ENCODE results near the gene MISP3.
"Not testable (repeated sequence)": the region's sequence is repeated elsewhere in the genome, so short reads cannot be mapped to it uniquely, and the experiment has no call there.

MISP3 gene

DNA sequence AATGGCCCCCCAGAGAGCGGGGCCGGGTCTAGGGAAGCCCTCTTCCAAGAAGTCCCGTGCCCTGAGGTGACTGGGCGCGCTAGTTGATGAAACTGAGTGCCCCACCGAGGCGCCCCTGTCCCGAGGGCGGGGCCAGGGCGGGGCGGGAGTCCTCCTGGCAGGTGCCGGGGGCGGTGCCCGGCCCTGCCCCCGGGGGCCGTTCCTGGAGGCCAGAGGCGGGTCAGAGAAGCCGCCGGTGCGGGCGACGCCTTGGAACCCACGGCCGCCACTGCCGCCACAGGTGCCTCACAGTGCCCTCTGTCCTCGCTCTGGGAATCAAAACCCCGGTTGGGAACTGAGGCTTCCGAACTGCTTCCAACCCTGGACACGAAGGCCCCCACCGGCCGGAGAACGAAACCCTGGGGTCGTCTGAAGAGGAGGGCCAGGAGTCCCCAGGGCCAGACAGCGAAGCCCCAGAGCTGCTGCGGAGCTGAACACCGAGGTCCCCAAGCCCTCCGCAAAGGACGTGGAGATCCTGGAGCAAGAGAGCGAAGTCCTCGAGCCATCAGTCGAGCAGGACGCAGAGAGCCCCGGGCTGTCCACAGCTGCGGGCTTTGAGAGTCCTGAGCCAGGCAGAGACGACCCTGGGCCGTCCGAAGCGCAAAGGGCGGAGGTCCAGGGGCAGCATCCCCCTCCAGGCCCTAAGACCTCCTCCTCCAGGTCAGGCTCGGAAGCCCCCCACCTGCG lies at the start of gene MISP3:
MISP3 (plus strand) TSS at position 252 of the 726 bp plus-strand sequence. CDS start 524 bp downstream, outside the sequence.
- DNase-seq (ENCODE audit: low read depth in 1 of 2, low spot score in 1 of 2): no peak

DNA sequence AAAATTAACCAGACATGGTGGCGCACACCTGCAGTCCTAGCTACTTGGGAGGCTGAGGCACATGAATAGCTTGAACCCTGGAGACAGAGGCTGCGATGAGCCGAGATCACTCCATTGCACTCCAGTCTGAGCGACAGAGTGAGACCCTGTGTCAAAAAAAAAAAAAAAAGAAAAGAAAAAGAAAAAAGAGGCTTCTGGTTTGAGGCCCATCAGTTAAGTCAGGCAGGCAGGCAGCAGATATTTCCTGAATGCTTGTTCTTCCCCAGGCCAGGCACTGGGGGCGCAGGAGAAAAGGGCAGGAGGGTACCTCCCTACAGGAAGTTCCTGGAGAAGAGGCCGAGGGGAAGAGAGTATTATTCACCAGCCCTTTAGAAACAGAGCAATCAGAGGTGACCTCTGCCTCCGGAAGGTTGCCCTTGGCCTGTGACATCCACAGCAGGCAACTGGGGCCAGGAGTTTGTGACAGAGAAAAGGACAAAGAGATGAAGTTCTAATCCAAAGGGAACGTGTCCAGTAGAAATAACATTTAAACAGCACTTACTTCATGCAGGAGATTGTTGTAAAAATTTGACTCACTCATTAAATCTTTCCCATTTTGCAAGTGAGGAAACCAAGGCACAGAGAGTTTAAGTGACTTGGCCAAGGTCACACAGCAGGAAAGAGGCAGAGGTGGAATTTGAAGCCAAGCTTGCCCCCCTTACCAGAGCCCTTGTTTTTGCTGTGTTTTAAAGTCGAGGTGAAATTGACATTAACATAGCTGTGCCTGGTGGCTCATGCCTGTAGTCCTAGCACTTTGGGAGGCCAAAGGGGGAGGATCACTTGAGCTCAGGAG lies 49.0 kb upstream of the MISP3 start:
- DNase-seq (ENCODE audit: low read depth in 1 of 2, low spot score in 1 of 2): no peak

DNA sequence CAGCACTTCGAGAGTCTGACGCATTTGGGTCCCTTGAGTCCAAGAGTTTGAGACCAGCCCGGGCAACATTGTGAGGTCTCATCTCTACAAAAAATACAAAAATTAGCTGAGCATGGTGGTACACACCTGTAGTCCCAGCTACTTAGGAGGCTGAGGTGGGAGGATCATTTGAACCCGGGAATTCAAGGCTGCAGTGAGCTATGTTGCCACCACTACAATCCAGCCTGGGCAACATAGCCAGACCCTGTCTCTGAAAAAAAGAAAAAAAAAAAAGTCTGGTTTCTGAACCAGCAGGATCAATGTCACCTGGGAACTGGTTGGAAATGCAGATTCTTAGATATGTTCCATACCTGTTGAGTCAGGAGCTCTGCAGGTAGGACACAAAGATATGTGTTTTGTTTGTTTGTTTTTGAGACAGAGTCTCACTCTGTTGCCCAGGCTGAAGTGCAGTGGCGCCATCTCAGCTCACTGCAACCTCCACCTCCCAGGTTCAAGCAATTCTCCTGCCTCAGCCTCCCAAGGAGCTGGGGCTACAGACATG lies 45.9 kb upstream of the MISP3 start:
- DNase-seq (ENCODE audit: low read depth in 1 of 2, low spot score in 1 of 2): not testable (repeated sequence)

GRCh38 chr19:14027856-14028450 lies 44.6 kb upstream of the MISP3 start, which contains the start of gene RLN3:
Gene RLN3 (plus strand): TSS chr19:14028148. CDS start chr19:14028205, 57 bp downstream.
- no peak for DNase-seq (ENCODE audit: low read depth in 1 of 2, low spot score in 1 of 2)

DNA sequence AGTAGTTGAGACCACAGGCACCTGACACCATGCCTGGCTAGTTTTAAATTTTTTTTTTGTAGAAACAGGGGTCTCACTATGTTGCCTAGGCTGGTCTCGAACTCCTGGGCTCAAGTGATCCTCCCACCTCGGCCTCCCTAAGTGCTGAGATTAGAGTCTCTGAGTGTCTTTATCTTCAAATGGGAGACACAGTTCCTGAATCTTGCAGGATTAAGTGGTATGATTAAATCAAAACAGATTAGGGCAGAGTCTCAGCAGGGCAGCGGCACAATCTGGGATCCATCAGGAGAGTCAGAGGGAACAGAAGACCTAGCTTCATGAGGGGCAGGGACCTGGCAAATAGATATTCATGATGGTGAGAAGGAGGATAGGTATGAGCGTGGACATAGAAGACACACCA lies 43.7 kb upstream of the MISP3 start:
- DNase-seq (ENCODE audit: low read depth in 1 of 2, low spot score in 1 of 2): no peak

DNA sequence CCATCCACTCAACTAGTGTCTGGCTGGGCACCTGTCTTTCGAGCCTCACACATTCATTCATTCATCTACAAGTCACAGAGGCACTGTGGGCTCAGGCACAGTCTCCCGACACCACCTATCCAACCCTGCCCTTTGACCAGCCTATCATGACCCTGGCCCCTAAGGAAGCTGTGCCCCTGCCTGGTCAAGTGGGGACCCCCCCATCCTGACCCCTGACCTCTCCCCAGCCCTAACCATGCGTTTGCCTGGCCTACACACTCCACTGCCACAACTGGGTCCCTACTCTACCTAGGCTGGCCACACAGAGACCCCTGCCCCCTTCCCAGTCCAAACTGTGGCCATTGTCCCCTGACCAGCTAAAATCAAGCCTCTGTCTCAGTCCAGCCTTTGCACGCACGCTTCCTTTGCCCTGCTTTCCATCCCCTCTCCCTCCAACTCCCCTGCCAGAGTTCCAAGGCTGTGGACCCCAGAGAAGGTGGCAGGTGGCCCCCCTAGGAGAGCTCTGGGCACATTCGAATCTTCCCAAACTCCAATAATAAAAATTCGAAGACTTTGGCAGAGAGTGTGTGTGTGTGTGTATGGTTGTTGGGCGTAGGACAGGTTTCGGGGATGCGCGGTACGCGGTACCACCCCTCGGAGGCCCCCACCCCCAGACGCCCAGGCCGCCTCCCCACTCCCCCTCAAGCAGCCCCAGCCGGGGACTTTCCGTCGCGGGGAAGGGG lies 41.4 kb upstream of the MISP3 start:
- DNase-seq (ENCODE audit: low read depth in 1 of 2, low spot score in 1 of 2): no peak

DNA sequence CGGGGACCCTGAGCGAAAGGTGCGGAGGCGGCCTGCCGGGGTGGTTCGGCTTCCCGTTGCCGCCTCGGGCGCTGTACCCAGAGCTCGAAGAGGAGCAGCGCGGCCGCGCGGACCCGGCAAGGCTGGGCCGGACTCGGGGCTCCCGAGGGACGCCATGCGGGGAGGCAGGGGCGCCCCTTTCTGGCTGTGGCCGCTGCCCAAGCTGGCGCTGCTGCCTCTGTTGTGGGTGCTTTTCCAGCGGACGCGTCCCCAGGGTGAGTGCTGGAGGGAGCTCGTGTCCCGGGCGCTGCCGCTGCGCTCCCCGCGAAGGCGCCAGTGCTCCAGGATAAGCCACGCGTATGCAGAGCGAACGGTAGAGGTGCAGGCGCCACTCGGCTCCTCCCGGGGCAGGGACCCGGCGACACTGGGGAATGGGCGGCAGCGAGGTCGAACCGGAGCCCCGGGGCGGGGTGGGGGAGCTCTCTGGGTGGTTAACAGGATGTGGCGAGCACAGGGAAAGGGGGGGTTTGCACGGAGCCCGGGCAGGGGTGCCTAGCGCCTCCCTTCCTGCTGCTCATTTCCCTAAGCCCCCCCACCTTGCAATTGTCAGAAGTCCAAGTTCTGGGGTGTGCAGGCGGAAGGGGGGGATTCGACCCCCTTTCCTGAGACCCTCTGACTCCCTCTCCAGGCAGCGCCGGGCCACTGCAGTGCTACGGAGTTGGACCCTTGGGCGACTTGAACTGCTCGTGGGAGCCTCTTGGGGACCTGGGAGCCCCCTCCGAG lies 40.7 kb upstream of the MISP3 start, which contains the start of gene IL27RA:
IL27RA (plus strand) TSS at position 44 of the 762 bp plus-strand sequence; CDS start at position 155, 111 bp downstream.
- DNase-seq (ENCODE audit: low read depth in 1 of 2, low spot score in 1 of 2): peak; percentile 59 to 61

- no peak for DNase-seq (ENCODE audit: low read depth in 1 of 2, low spot score in 1 of 2)
Observed at GRCh38 chr19:14033946-14034345, 38.6 kb upstream of the MISP3 start.

DNA sequence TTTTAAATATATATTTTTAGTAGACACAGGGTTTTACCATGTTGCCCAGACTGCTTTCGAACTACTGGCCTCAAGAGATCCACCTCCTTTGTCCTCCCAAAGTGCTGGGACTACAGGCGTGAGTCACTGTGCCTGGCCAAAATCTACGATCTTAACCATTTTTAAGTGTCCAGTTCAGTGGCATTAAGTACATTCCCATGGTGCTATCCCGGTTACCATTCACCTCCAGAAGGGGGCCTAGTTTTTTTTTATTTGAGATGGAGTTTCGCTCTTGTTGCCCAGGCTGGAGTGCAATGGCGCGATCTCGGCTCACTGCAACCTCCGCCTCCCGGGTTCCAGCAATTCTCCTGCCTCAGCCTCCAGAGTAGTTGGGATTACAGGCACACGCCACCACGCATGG lies 37.4 kb upstream of the MISP3 start:
- DNase-seq (ENCODE audit: low read depth in 1 of 2, low spot score in 1 of 2): not testable (repeated sequence)

- DNase-seq (ENCODE audit: low read depth in 1 of 2, low spot score in 1 of 2): no peak
Observed at GRCh38 chr19:14035706-14036105, 36.9 kb upstream of the MISP3 start.

GRCh38 chr19:14039181-14039580 lies 33.4 kb upstream of the MISP3 start:
- no peak for DNase-seq (ENCODE audit: low read depth in 1 of 2, low spot score in 1 of 2)

- DNase-seq (ENCODE audit: low read depth in 1 of 2, low spot score in 1 of 2): not testable (repeated sequence)
Observed at GRCh38 chr19:14042659-14043608, 29.7 kb upstream of the MISP3 start.

DNA sequence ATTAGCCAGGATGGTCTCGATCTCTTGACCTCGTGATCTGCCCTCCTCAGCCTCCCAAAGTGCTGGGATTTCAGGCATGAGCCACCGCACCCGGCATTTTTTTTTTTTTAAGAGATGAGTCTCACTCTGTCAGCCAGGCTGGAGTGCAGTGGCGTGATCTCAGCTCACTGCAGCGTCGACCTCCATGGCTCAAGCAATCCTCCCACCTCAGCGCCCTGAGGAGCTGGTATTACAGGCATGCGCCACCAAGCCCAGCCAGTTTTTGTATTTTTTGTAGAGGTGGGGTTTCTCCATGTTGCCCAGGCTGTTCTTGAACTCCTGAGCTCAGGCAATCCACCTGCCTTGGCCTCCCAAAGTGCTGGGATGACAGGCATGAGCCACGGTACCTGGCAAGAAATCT lies 24.7 kb upstream of the MISP3 start:
- DNase-seq (ENCODE audit: low read depth in 1 of 2, low spot score in 1 of 2): not testable (repeated sequence)

DNA sequence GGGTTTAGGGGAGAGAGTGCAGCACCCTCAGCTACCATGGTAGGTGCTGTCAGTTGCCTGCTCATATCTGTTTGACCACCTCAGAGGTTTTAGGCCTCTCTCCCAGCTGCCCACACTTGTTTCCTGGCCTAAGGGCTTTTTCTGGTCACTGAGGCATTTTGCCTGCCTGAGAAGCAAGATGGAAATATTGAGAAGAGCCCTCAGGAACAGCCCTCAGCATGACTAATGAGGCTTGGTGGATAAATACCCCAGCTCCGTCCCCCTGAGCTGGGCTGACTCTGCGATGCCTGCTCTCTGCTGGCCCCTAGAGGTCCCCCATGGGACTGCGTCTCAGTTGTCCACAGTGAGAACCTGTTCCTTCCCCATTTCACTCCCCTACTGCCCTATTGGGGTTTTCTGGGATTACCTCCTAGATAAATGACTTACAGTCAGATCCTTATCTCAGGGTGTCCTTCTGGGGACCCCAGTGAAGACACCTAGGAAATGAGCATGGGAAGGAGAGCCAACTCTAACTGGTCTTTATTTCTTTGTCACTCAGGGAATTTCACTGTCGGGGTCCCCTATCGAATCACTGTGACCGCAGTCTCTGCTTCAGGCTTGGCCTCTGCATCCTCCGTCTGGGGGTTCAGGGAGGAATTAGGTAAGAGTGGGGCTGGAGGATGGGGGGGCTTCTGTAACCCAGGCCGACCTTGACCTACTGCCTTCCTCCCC lies 24.0 kb upstream of the MISP3 start:
- peak; percentile 61 to 67 for DNase-seq (ENCODE audit: low read depth in 1 of 2, low spot score in 1 of 2)

DNA sequence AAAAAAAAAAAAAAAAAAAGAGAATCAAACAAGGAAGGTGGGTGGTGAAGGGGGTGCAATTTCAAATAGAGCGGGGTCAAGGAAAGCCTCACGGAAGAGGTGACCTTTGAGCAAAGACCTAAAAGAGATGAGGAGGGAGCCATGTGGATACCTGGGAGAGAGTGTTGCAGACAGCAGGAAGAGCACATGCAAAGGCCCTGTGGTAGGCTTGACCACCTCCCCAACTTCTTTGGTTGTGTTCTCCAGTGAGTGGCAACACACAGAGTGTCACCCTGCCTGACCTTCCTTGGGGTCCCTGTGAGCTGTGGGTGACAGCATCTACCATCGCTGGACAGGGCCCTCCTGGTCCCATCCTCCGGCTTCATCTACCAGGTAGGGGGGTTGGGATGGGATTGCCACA lies 22.1 kb upstream of the MISP3 start:
- DNase-seq (ENCODE audit: low read depth in 1 of 2, low spot score in 1 of 2): no peak

DNA sequence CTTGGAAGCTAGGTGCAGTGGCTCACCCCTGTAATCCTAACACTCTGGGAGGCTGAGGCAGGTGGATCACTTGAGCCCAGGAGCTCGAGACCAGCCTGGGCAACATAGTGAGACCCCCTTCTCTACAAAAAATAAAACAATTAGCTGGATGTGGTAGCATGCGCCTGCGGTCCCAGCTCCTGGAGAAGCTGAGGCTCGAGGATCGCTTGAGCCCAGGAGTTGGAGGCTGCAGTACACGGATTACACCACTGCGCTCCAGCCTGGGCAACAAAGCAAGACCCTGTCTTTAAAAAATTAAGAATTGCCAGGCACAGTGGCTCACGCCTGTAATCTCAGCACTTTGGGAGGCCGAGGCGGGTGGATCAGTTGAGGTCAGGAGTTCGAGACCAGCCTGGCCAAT lies 21.6 kb upstream of the MISP3 start:
- not testable (repeated sequence) for DNase-seq (ENCODE audit: low read depth in 1 of 2, low spot score in 1 of 2)

GRCh38 chr19:14051980-14052379 lies 20.6 kb upstream of the MISP3 start:
- DNase-seq (ENCODE audit: low read depth in 1 of 2, low spot score in 1 of 2): no peak

GRCh38 chr19:14052470-14052869 lies 20.1 kb upstream of the MISP3 start:
- DNase-seq (ENCODE audit: low read depth in 1 of 2, low spot score in 1 of 2): no peak

Measured in activated CD4-positive, alpha-beta T cell treated with anti-CD3 and anti-CD28 coated beads, Interleukin-2, amount 50 U/mL, for 24 hours (primary cell).